Ascending aorta (tissue), 2 donors: ENCODE results near the gene SNU13. TPM values are rescaled to one million over a fixed set of nuclear protein-coding genes. Genes with fewer than 3 reads are reported as not detected.
A peak's percentile ranks its signal among the peaks of the same experiment; 100 is the strongest.

ENCODE experiments used
- DNase-seq, 2 donors: peaks; one replicate each; pipeline ENCODE4 v3.0.0-alpha.2; 2019; ENCODE audit warnings: low spot score in 2 of 2
- H3K27ac ChIP-seq, 2 donors: fragments of 200-600 bp; sonication (generic); one replicate each; pipeline ENCODE4 v1.5.1; 2016 to 2017; ENCODE audit warnings: mild to moderate bottlenecking in 1 of 2
- H3K27me3 ChIP-seq: fragments of 200-600 bp; sonication (generic); one replicate; pipeline ENCODE4 v1.5.1; 2017
- H3K36me3 ChIP-seq, 2 donors: fragments of 200-600 bp; sonication (generic); one replicate each; pipeline ENCODE4 v1.5.1; 2016
- H3K4me1 ChIP-seq, 2 donors: fragments of 200-600 bp; sonication (generic); one replicate each; pipeline ENCODE4 v1.5.1; 2016 to 2017; ENCODE audit warnings: mild to moderate bottlenecking in 1 of 2
- H3K4me3 ChIP-seq, 2 donors: fragments of 200-600 bp; sonication (generic); one replicate each; pipeline ENCODE4 v1.5.1; 2016 to 2017; ENCODE audit warnings: mild to moderate bottlenecking in 1 of 2
- H3K9me3 ChIP-seq, 2 donors: fragments of 200-600 bp; sonication (generic); one replicate each; pipeline ENCODE4 v1.5.1; 2016
- intact Hi-C: fragments of 100-400 bp; cut with DNase I; formaldehyde crosslinking; loops from one replicate; pipeline ENCODE4 v1.15.1; 2023
- total RNA-seq: library from RNA; depleted of rRNA; stranded (reverse); fragments of >200 nt; gene quantifications from one replicate; pipeline ENCODE4 v1.1.0, GENCODE V29; 2016
- TF ChIP-seq, protein P1 (sequence below), 3 experiments: fragments of 200-600 bp in 2 of 3; fragments of 450-650 bp in 1 of 3; sonication (generic) in 2 of 3; IDR thresholded peaks; one replicate each; pipeline ENCODE4 v1.5.1; 2016 to 2019; ENCODE audit warnings: antibody characterized with exemption in 3 of 3, mild to moderate bottlenecking in 1 of 3, moderate library complexity in 1 of 3

Gene SNU13
- total RNA-seq, 1 donor from 2014 or later: 111 TPM

DNA sequence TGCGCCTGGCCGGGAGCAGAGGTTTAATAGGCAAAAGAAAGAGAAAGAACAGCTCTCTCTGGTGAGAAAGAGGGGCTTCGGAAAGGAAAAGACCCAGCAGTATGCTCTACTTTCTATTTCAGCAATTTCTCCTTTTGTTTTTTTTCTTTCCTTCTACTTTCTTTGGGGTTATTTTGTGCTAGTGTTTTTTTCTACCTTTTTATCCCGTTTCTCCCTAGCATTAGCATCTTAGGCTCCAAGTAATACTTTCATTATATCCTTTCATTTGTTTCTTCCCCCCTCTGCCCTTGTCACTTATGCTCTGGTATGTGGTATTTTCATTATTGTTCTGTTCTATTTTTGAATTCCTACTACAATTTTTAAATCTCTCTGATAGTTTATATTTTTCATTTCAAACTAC, 4.5 kb downstream of the SNU13 start:
- H3K27ac ChIP-seq: no peak overlapping the region
- intact Hi-C loops: no loop called here
- peaks cover 10 to 14% of the 10 kb centered on the region in 2 donors for H3K36me3 ChIP-seq
- TF ChIP-seq, protein P1, sequence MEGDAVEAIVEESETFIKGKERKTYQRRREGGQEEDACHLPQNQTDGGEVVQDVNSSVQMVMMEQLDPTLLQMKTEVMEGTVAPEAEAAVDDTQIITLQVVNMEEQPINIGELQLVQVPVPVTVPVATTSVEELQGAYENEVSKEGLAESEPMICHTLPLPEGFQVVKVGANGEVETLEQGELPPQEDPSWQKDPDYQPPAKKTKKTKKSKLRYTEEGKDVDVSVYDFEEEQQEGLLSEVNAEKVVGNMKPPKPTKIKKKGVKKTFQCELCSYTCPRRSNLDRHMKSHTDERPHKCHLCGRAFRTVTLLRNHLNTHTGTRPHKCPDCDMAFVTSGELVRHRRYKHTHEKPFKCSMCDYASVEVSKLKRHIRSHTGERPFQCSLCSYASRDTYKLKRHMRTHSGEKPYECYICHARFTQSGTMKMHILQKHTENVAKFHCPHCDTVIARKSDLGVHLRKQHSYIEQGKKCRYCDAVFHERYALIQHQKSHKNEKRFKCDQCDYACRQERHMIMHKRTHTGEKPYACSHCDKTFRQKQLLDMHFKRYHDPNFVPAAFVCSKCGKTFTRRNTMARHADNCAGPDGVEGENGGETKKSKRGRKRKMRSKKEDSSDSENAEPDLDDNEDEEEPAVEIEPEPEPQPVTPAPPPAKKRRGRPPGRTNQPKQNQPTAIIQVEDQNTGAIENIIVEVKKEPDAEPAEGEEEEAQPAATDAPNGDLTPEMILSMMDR (IDR thresholded peaks at IDR 0.05): no peak
- DNase-seq: no peak
- H3K4me1 ChIP-seq: peaks cover 0 to 12% of the 10 kb centered on the region in 2 donors
- no peaks in the 10 kb centered on the region for H3K9me3 ChIP-seq
- H3K4me3 ChIP-seq: no peak overlapping the region
- no peaks in the 10 kb centered on the region for H3K27me3 ChIP-seq

DNA sequence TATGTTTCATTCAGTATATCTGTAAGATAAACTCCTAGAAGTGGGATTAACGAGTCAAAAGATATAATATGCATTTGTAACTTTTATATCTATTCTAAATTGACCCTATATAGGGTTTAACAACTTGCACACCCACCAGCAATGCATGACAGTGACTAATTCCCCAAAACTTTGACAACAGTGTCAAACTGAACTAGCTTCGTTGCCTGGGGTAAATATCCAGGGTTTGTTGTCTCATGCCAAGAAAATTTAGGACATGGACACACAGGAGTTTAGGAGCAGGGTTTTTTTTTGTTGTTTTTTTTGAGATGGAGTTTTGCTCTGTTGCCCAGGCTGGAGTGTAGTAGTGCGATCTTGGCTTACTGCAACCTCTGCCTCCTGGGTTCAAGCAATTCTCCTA, 5.1 kb downstream of the SNU13 start:
- H3K36me3 ChIP-seq: peaks cover 16 to 19% of the 10 kb centered on the region in 2 donors
- H3K27ac ChIP-seq: no peak overlapping the region
- no peak overlapping the region for H3K4me3 ChIP-seq
- DNase-seq: no peak
- TF ChIP-seq, protein P1 (IDR thresholded peaks at IDR 0.05): no peak
- intact Hi-C loops: no loop called here
- H3K9me3 ChIP-seq: no peaks in the 10 kb centered on the region
- no peaks in the 10 kb centered on the region for H3K27me3 ChIP-seq
- H3K4me1 ChIP-seq: peaks cover 0 to 9% of the 10 kb centered on the region in 2 donors

DNA sequence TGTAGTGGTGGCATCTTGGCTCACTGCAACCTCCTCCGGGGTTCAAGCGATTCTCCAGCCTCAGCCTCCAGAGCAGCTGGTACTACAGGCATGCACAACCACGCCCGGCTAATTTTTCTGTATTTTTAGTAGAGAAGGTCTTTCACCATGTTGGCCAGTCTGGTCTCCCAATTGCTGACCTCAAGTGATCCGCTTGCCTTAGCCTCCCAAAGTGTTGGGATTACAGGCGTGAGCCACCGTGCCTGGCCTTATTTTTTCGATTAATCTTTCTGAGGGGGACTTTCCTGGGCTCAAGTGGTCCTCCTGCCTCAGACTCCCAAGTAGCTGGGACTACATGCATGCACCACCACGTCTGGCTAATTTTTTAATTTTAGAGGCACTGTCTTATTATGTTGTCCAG, 5.6 kb downstream of the SNU13 start:
- intact Hi-C loops: no loop called here

DNA sequence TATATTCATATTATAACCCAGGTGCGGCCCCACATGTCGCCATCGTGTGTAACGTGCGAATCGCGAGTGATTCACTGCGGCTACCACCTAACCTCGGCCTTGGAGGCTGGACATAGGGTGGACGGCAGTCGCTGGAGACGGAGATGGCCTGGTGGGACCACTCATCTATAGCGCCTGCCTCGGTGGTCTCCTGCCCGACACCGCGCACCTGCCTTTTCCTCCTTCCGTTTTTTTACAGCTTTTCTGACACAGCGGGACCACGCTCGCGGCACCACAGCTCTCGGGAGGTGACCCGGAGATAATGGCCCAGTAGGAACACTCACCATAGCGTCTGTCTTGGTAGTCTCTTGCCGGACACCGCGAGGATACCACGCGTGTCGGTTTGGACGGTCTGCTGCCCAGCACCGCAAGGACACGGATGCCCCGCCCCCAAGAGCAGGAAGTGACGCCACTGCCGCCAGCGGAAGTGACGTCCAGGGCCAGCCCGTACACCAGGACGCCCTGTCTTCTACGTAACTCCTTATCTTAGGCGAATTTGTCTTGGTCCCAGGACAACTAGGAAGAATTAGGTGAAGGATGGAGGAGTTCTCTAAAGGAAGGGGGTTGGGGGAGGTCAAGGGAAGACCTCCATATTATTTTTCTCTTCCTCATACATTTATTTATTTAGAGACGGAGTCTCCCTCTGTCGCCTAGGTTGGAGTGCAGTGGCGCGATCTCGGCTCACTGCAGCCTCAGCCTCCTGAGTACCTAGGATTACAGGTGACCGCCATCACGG, 6.4 kb downstream of the SNU13 start:
- Histone ChIP-seq H3K27me3 (no peaks in the 10 kb centered on the region), H3K27ac (peak overlapping the region; percentile 80 to 86), H3K4me1 (peaks cover 0 to 3% of the 10 kb centered on the region in 2 donors), H3K36me3 (peaks cover 24 to 30% of the 10 kb centered on the region in 2 donors), H3K4me3 (peak overlapping the region; percentile 55 to 80), H3K9me3 (no peaks in the 10 kb centered on the region)
- peak; percentile 43 to 92 for DNase-seq
- TF ChIP-seq, protein P1 (IDR thresholded peaks at IDR 0.05): no peak
- intact Hi-C loops: no loop called here

More for the DNA sequence above, 5.6 kb downstream of the SNU13 start:
- H3K9me3 ChIP-seq: no peaks in the 10 kb centered on the region
- H3K4me1 ChIP-seq: peaks cover 0 to 9% of the 10 kb centered on the region in 2 donors
- DNase-seq: no peak
- peaks cover 22 to 25% of the 10 kb centered on the region in 2 donors for H3K36me3 ChIP-seq
- peak overlapping the region; percentile 80 to 86 for H3K27ac ChIP-seq
- TF ChIP-seq, protein P1 (IDR thresholded peaks at IDR 0.05): no peak
- H3K4me3 ChIP-seq: peak overlapping the region in 1 of 2 donors; percentile 80
- H3K27me3 ChIP-seq: no peaks in the 10 kb centered on the region

DNA sequence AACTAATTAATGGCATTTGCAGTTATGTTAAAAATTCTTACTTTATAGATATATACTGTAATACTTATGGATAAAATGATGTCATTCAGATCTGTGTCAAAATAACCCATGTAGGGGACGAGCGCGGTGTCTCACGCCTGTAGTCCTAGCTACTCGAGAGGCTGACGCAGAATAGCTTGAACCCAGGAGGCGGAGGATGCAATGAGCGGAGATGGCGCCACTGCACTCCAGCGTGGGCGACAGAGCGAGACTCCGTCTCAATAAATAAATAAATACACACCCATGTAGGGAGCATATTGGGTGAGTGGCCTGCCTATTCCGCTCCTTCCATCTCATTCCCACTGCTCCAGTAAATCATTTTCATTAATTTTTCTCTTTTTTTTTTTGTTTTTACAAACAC, 7.1 kb downstream of the SNU13 start:
- Histone ChIP-seq H3K27ac (peak overlapping the region in 1 of 2 donors; percentile 86), H3K9me3 (no peaks in the 10 kb centered on the region), H3K4me1 (no peaks in the 10 kb centered on the region), H3K4me3 (peak overlapping the region; percentile 55 to 80), H3K36me3 (peaks cover 25 to 30% of the 10 kb centered on the region in 2 donors), H3K27me3 (no peaks in the 10 kb centered on the region)
- intact Hi-C loops: no loop called here
- no peak for DNase-seq
- TF ChIP-seq, protein P1 (IDR thresholded peaks at IDR 0.05): no peak
